Tibial artery (tissue), 4 donors: ENCODE data around the gene PCDHGA3.

Source experiments
- DNase-seq, 2 donors: peaks; one replicate each; pipeline ENCODE4 v3.0.0-alpha.2; 2019
- H3K27ac ChIP-seq, 2 donors: fragments of 200-600 bp; sonication (generic) in 1 of 2; 1 replicate in 1 of 2; 2 replicates in 1 of 2; pipeline ENCODE4 v1.5.1; 2018 to 2019; ENCODE audit warnings: mild to moderate bottlenecking in 1 of 2
- H3K27me3 ChIP-seq, 2 donors: fragments of 200-600 bp; sonication (generic) in 1 of 2; one replicate each; pipeline versions ENCODE4 v1.5.1 to v1.6.0; 2016 to 2019
- H3K36me3 ChIP-seq, 3 donors: fragments of 200-600 bp; sonication (generic) in 2 of 3; one replicate each; pipeline ENCODE4 v1.5.1; 2016 to 2019; ENCODE audit warnings: mild to moderate bottlenecking in 2 of 3
- H3K4me1 ChIP-seq, 4 donors: fragments of 200-600 bp; sonication (generic) in 2 of 4; 1 replicate in 3 of 4; 2 replicates in 1 of 4; pipeline ENCODE4 v1.5.1; 2016 to 2019
- H3K4me3 ChIP-seq, 2 donors: fragments of 200-600 bp; sonication (generic) in 1 of 2; 1 replicate in 1 of 2; 2 replicates in 1 of 2; pipeline ENCODE4 v1.5.1; 2018 to 2019; ENCODE audit warnings: mild to moderate bottlenecking in 2 of 2
- H3K9me3 ChIP-seq, 3 donors: fragments of 200-600 bp; sonication (generic) in 1 of 3; one replicate each; pipeline ENCODE4 v1.5.1; 2016 to 2019
- CTCF ChIP-seq, 2 experiments: fragments of 200-600 bp in 1 of 2; fragments of 450-650 bp in 1 of 2; IDR thresholded peaks; one replicate each; pipeline ENCODE4 v1.5.1; 2017 to 2019; ENCODE audit warnings: antibody characterized with exemption in 2 of 2, mild to moderate bottlenecking in 1 of 2, moderate library complexity in 1 of 2
- intact Hi-C: fragments of 100-400 bp; cut with DNase I; formaldehyde crosslinking; loops from one replicate; pipeline ENCODE4 v1.15.0; 2023; ENCODE audit warnings: low total_unique reads

PCDHGA3 gene

GRCh38 chr5:141319202-141319601 lies 24.4 kb upstream of the PCDHGA3 start:
- no peak for DNase-seq
- Histone ChIP-seq H3K4me1 (peaks cover 0 to 12% (median 3%) of the 10 kb centered on the region in 4 donors), H3K36me3 (peaks cover 47 to 58% (median 56%) of the 10 kb centered on the region in 3 donors), H3K27me3 (no peaks in the 10 kb centered on the region), H3K4me3 (no peak overlapping the region), H3K9me3 (peaks cover 19 to 71% (median 44%) of the 10 kb centered on the region in 3 donors), H3K27ac (no peak overlapping the region)
- intact Hi-C loops, result no loop called here
- TF ChIP-seq CTCF (IDR thresholded peaks at IDR 0.05), result no peak

- intact Hi-C loops, result loop anchor here (5.0 to 10.0 kb wide), 2 partner anchors 95 to 243 kb away; partner anchors contain the start of genes PCDHGA10 and PCDHGB7
- Histone ChIP-seq H3K4me3 (peak overlapping the region; percentile 69 to 71), H3K27ac (no peak overlapping the region), H3K4me1 (peaks cover 0 to 12% (median 3%) of the 10 kb centered on the region in 4 donors), H3K36me3 (peaks cover 47 to 53% (median 53%) of the 10 kb centered on the region in 3 donors), H3K27me3 (no peaks in the 10 kb centered on the region), H3K9me3 (peaks cover 18 to 66% (median 44%) of the 10 kb centered on the region in 3 donors)
- no peak for DNase-seq
- TF ChIP-seq CTCF (IDR thresholded peaks at IDR 0.05), result no peak
Measured at GRCh38 chr5:141319699-141320098, 23.9 kb upstream of the PCDHGA3 start.

- intact Hi-C loops, result loop anchor here (5.0 to 10.0 kb wide), 2 partner anchors 94 to 242 kb away; partner anchors contain the start of genes PCDHGA10 and PCDHGB7
- Histone ChIP-seq H3K4me3 (peak within 1 kb of the TSS; percentile 69 to 71), H3K27me3 (no peaks in the 10 kb centered on the region), H3K9me3 (peaks cover 14 to 58% (median 41%) of the 10 kb centered on the region in 3 donors), H3K4me1 (peaks cover 0 to 12% (median 3%) of the 10 kb centered on the region in 4 donors), H3K27ac (peak within 1 kb of the TSS; percentile 85 to 89), H3K36me3 (peaks cover 42 to 45% (median 45%) of the 10 kb centered on the region in 3 donors)
- peak; percentile 69 to 78 for TF ChIP-seq CTCF (IDR thresholded peaks at IDR 0.05)
- DNase-seq, result peak; percentile 81 to 91
Measured at GRCh38 chr5:141320225-141321169, 23.1 kb upstream of the PCDHGA3 start, which contains the start of gene TAF7. TSS of gene TAF7 (minus strand) at chr5:141320784. CDS start at chr5:141320044, 740 bp downstream.

GRCh38 chr5:141322261-141322660 lies 21.4 kb upstream of the PCDHGA3 start:
- no peak for TF ChIP-seq CTCF (IDR thresholded peaks at IDR 0.05)
- no peaks in the 10 kb centered on the region for H3K27me3 ChIP-seq
- peaks cover 0 to 16% (median 3%) of the 10 kb centered on the region in 4 donors for H3K4me1 ChIP-seq
- H3K27ac ChIP-seq, result no peak overlapping the region
- H3K4me3 ChIP-seq, result no peak overlapping the region
- peaks cover 24 to 28% (median 27%) of the 10 kb centered on the region in 3 donors for H3K36me3 ChIP-seq
- no peak for DNase-seq
- intact Hi-C loops, result loop anchor here (5.0 to 10.0 kb wide), 2 partner anchors 93 to 240 kb away; partner anchors contain the start of genes PCDHGA10 and PCDHGB7
- peaks cover 11 to 46% (median 31%) of the 10 kb centered on the region in 3 donors for H3K9me3 ChIP-seq

- peak; percentile 52 to 82 for DNase-seq
- intact Hi-C loops, result loop anchor here (10.0 kb wide), 1 partner anchor 89 kb away; the partner anchor contains the start of genes PCDHGA10 and PCDHGB7
- Histone ChIP-seq H3K27ac (peak overlapping the region; percentile 73 to 74), H3K4me1 (peaks cover 0 to 7% (median 2%) of the 10 kb centered on the region in 4 donors), H3K36me3 (peaks cover 0 to 19% (median 12%) of the 10 kb centered on the region in 3 donors), H3K9me3 (peaks cover 4 to 57% (median 31%) of the 10 kb centered on the region in 3 donors), H3K27me3 (no peaks in the 10 kb centered on the region), H3K4me3 (peak overlapping the region; percentile 50 to 55)
- TF ChIP-seq CTCF (IDR thresholded peaks at IDR 0.05), result peak; percentile 47 to 57
Measured at GRCh38 chr5:141326088-141326854, 17.4 kb upstream of the PCDHGA3 start.
